HepG2 (cell line): ENCODE results near the gene CEACAM3. TPM values are rescaled to one million over a fixed set of nuclear protein-coding genes. Genes with fewer than 3 reads are reported as not detected.

Experiments used
- AGO1 ChIP-seq: fragments of 200-400 bp; formaldehyde crosslinking; IDR thresholded peaks from 2 replicates; pipeline ENCODE4 v1.6.1; 2017; ENCODE audit warnings: mild to moderate bottlenecking, low read depth, low read length, moderate library complexity; ENCODE audit not compliant: poor library complexity, severe bottlenecking
- DR1 ChIP-seq: sonication (generic); formaldehyde crosslinking; IDR thresholded peaks from 2 replicates; pipeline ENCODE4 v1.8.0; 2021; ENCODE audit warnings: mild to moderate bottlenecking, missing genetic modification reagents, inconsistent platforms
- FIP1L1 ChIP-seq: fragments of 200-400 bp; formaldehyde crosslinking; IDR thresholded peaks from 2 replicates; pipeline ENCODE4 v1.6.1; 2018; ENCODE audit warnings: low read depth, mild to moderate bottlenecking, low read length, moderate library complexity, borderline replicate concordance; ENCODE audit not compliant: insufficient read depth
- KMT2B ChIP-seq: IDR thresholded peaks from 2 replicates; pipeline ENCODE4 v1.6.1; 2016; ENCODE audit warnings: missing genetic modification reagents, missing compliant biosample characterization
- RFXANK ChIP-seq: IDR thresholded peaks from 2 replicates; pipeline ENCODE4 v1.6.1; 2016
- SAFB2 ChIP-seq: sonication (generic); formaldehyde crosslinking; IDR thresholded peaks from 2 replicates; pipeline ENCODE4 v1.5.1; 2020; ENCODE audit warnings: missing genetic modification reagents, low read depth, mild to moderate bottlenecking, borderline replicate concordance
- SRSF1 ChIP-seq: fragments of 200-400 bp; formaldehyde crosslinking; optimal IDR thresholded peaks from 2 replicates; pipeline ENCODE3; 2017; ENCODE audit warnings: mild to moderate bottlenecking, low read depth, low read length, moderate library complexity
- TOPORS ChIP-seq: sonication (generic); formaldehyde crosslinking; IDR thresholded peaks from 2 replicates; pipeline ENCODE4 v1.8.0; 2023; ENCODE audit warnings: mild to moderate bottlenecking, missing genetic modification reagents
- ZFP62 ChIP-seq: sonication (generic); formaldehyde crosslinking; IDR thresholded peaks from 2 replicates; pipeline ENCODE4 v1.4.0; 2020; ENCODE audit warnings: missing genetic modification reagents
- ZNF282 ChIP-seq: fragments of 450-650 bp; IDR thresholded peaks from 2 replicates; pipeline ENCODE4 v1.6.1; 2018; ENCODE audit not compliant: partially characterized antibody
- ZNF292 ChIP-seq: sonication (generic); formaldehyde crosslinking; IDR thresholded peaks from 2 replicates; pipeline ENCODE4 v1.8.1; 2022; ENCODE audit warnings: mild to moderate bottlenecking, low read depth, missing genetic modification reagents, borderline replicate concordance
- ZNF652 ChIP-seq: IDR thresholded peaks from 2 replicates; pipeline ENCODE4 v1.6.1; 2016; ENCODE audit warnings: low read depth, borderline replicate concordance
- ZNF777 ChIP-seq: sonication (generic); formaldehyde crosslinking; IDR thresholded peaks from 2 replicates; pipeline ENCODE4 v1.4.0; 2020; ENCODE audit warnings: missing genetic modification reagents
- ZNF782 ChIP-seq: sonication (generic); formaldehyde crosslinking; IDR thresholded peaks from 2 replicates; pipeline ENCODE4 v1.4.0; 2020; ENCODE audit warnings: missing genetic modification reagents, mild to moderate bottlenecking, borderline replicate concordance
- ZNF850 ChIP-seq: sonication (generic); formaldehyde crosslinking; conservative IDR thresholded peaks from 2 replicates; pipeline ENCODE4 v1.9.0; 2021; ENCODE audit warnings: mild to moderate bottlenecking, missing genetic modification reagents
- polyA plus RNA-seq, 8 experiments: library from polyadenylated mRNA; depleted of rRNA in 3 of 8; stranded (reverse) in 7 of 8; unstranded in 1 of 8; fragments of >200 nt; fragmentation: Illumina TruSeq in 4 of 8; extraction: Trizol in 4 of 8; gene quantifications; 2 replicates each; pipeline versions ENCODE4 v1.2.1 to v1.2.3, GENCODE V29; 2011 to 2016; ENCODE audit warnings: low read depth in 4 of 8, missing spikeins in 1 of 8, mixed read lengths in 1 of 8; ENCODE audit not compliant: insufficient read depth in 1 of 8
- total RNA-seq, 5 experiments: library from RNA; depleted of rRNA; stranded (reverse); fragments of >200 nt; fragmentation: Illumina TruSeq; extraction: Trizol; gene quantifications; 2 replicates each; pipeline ENCODE4 v1.2.3, GENCODE V29; 2016; ENCODE audit warnings: low read depth in 1 of 5
- TF ChIP-seq, protein P1 (sequence below): IDR thresholded peaks from 2 replicates; pipeline ENCODE4 v1.4.0; 2020; ENCODE audit warnings: mild to moderate bottlenecking, missing genetic modification reagents
- TF ChIP-seq, protein P2 (sequence below): sonication (generic); formaldehyde crosslinking; IDR thresholded peaks from 2 replicates; pipeline ENCODE4 v1.5.0; 2020; ENCODE audit warnings: missing genetic modification reagents
- TF ChIP-seq, protein P3 (sequence below): IDR thresholded peaks from 2 replicates; pipeline ENCODE4 v1.6.1; 2016; ENCODE audit warnings: low read depth
- TF ChIP-seq, protein P4 (sequence below): sonication (generic); formaldehyde crosslinking; IDR thresholded peaks from 2 replicates; pipeline ENCODE4 v1.4.0; 2020; ENCODE audit warnings: mild to moderate bottlenecking, missing genetic modification reagents

The CEACAM3 gene
- total and polyA plus RNA-seq, 2 of the 13 experiments (the other 11 are each of a cell fraction or from before 2014, with no cell fraction given) = not detected

DNA sequence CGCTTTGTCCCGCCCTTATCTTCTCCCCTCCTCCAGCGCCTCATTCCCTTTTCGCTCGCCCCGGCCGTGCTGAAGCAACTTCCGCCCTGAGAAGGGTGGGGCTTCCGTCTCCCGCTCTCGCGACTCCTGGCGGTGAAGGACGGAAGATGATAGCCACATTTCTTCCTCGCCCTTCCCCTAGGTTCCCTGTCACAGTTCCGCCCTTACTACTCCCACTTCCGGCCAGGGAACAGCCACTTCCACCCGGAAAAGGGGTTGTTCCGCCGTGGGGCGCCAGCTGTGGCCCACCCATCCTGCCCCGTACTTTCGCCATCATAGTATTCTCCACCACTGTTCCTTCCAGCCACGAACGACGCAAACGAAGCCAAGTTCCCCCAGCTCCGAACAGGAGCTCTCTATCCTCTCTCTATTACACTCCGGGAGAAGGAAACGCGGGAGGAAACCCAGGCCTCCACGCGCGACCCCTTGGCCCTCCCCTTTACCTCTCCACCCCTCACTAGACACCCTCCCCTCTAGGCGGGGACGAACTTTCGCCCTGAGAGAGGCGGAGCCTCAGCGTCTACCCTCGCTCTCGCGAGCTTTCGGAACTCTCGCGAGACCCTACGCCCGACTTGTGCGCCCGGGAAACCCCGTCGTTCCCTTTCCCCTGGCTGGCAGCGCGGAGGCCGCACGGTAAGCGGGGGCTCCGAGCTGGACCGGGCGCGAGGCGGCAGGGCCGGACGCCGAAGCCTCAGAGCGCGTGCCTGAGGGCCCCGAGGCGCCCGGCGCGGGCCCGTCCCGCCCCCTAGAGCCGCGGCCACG lies 63.4 kb downstream of the CEACAM3 start, which contains the start of gene RPS19 (continued):
- no peak for TF ChIP-seq ZNF292 (CRISPR knock-in tag)
- 0 out of 2 replicates have a peak, but pooled peaks have one; percentile 5 for TF ChIP-seq ZNF652 (CRISPR knock-in tag)
- TF ChIP-seq SRSF1 = peak; percentile 75
- peak; percentile 84 for TF ChIP-seq ZNF282
- TF ChIP-seq ZNF777 (CRISPR knock-in tag) = no peak
- TF ChIP-seq, protein P1, sequence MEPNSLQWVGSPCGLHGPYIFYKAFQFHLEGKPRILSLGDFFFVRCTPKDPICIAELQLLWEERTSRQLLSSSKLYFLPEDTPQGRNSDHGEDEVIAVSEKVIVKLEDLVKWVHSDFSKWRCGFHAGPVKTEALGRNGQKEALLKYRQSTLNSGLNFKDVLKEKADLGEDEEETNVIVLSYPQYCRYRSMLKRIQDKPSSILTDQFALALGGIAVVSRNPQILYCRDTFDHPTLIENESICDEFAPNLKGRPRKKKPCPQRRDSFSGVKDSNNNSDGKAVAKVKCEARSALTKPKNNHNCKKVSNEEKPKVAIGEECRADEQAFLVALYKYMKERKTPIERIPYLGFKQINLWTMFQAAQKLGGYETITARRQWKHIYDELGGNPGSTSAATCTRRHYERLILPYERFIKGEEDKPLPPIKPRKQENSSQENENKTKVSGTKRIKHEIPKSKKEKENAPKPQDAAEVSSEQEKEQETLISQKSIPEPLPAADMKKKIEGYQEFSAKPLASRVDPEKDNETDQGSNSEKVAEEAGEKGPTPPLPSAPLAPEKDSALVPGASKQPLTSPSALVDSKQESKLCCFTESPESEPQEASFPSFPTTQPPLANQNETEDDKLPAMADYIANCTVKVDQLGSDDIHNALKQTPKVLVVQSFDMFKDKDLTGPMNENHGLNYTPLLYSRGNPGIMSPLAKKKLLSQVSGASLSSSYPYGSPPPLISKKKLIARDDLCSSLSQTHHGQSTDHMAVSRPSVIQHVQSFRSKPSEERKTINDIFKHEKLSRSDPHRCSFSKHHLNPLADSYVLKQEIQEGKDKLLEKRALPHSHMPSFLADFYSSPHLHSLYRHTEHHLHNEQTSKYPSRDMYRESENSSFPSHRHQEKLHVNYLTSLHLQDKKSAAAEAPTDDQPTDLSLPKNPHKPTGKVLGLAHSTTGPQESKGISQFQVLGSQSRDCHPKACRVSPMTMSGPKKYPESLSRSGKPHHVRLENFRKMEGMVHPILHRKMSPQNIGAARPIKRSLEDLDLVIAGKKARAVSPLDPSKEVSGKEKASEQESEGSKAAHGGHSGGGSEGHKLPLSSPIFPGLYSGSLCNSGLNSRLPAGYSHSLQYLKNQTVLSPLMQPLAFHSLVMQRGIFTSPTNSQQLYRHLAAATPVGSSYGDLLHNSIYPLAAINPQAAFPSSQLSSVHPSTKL (CRISPR knock-in tag) = no peak; the same call in 1 of the 2 replicates
- peak; percentile 97 for TF ChIP-seq DR1 (CRISPR knock-in tag)
- TF ChIP-seq RFXANK (CRISPR knock-in tag) = no peak
- TF ChIP-seq AGO1 = no peak
- TF ChIP-seq, protein P2, sequence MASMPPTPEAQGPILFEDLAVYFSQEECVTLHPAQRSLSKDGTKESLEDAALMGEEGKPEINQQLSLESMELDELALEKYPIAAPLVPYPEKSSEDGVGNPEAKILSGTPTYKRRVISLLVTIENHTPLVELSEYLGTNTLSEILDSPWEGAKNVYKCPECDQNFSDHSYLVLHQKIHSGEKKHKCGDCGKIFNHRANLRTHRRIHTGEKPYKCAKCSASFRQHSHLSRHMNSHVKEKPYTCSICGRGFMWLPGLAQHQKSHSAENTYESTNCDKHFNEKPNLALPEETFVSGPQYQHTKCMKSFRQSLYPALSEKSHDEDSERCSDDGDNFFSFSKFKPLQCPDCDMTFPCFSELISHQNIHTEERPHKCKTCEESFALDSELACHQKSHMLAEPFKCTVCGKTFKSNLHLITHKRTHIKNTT (CRISPR knock-in tag) = no peak
- TF ChIP-seq ZNF782 (CRISPR knock-in tag) = no peak
- no peak for TF ChIP-seq ZFP62
- peak; percentile 81 for TF ChIP-seq KMT2B (CRISPR knock-in tag)
- TF ChIP-seq FIP1L1 = 0 out of 2 replicates have a peak, but pooled peaks have one; percentile 24
- no peak for TF ChIP-seq ZNF850
- TF ChIP-seq, protein P3, sequence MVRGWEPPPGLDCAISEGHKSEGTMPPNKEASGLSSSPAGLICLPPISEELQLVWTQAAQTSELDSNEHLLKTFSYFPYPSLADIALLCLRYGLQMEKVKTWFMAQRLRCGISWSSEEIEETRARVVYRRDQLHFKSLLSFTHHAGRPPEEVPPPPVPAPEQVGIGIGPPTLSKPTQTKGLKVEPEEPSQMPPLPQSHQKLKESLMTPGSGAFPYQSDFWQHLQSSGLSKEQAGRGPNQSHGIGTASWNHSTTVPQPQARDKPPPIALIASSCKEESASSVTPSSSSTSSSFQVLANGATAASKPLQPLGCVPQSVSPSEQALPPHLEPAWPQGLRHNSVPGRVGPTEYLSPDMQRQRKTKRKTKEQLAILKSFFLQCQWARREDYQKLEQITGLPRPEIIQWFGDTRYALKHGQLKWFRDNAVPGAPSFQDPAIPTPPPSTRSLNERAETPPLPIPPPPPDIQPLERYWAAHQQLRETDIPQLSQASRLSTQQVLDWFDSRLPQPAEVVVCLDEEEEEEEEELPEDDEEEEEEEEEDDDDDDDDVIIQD (CRISPR knock-in tag) = no peak
- TF ChIP-seq TOPORS (CRISPR knock-in tag) = peak; percentile 12; the same call in 1 of the 2 replicates
- TF ChIP-seq, protein P4, sequence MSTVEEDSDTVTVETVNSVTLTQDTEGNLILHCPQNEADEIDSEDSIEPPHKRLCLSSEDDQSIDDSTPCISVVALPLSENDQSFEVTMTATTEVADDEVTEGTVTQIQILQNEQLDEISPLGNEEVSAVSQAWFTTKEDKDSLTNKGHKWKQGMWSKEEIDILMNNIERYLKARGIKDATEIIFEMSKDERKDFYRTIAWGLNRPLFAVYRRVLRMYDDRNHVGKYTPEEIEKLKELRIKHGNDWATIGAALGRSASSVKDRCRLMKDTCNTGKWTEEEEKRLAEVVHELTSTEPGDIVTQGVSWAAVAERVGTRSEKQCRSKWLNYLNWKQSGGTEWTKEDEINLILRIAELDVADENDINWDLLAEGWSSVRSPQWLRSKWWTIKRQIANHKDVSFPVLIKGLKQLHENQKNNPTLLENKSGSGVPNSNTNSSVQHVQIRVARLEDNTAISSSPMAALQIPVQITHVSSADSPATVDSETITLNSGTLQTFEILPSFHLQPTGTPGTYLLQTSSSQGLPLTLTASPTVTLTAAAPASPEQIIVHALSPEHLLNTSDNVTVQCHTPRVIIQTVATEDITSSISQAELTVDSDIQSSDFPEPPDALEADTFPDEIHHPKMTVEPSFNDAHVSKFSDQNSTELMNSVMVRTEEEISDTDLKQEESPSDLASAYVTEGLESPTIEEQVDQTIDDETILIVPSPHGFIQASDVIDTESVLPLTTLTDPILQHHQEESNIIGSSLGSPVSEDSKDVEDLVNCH (CRISPR knock-in tag) = no peak
- no peak; the same call in 1 of the 2 replicates for TF ChIP-seq SAFB2 (CRISPR knock-in tag)
